IPS DF 19.7 (cell line): ENCODE results near the gene ACHE.
"Not testable (repeated sequence)": the region's sequence is repeated elsewhere in the genome, so short reads cannot be mapped to it uniquely, and the experiment has no call there.

Experiments used
- DNase-seq: peaks from one replicate; pipeline ENCODE4 v3.0.0-alpha.2; 2013; ENCODE audit warnings: low read depth, low spot score

The ACHE gene

DNA sequence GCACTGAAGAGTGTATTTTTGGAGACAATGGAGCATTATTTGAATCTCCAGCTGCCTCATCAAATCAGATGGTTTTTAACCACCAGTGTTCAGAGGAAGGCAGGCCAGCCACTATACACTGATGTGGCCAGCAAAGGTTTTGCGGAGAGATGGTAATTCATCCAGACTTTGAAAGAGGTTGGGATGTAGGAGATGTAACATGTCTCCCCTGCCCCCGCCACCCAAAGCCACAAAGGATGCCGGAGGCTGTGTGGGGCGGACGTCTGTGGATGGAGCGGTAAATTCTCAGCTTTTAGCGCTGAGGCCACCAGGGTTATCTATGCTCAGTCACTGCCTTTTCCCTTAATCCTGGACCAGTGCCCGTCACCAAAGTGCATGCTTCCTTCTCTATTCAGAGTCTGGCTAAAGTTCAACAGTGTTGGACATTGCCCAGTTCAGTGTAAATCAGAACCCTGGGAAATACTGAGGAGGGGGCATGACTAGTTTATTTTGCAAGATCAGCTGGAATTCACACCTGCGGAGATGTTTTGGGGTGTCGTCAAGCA, 32.2 kb downstream of the ACHE start:
- DNase-seq, result no peak

DNA sequence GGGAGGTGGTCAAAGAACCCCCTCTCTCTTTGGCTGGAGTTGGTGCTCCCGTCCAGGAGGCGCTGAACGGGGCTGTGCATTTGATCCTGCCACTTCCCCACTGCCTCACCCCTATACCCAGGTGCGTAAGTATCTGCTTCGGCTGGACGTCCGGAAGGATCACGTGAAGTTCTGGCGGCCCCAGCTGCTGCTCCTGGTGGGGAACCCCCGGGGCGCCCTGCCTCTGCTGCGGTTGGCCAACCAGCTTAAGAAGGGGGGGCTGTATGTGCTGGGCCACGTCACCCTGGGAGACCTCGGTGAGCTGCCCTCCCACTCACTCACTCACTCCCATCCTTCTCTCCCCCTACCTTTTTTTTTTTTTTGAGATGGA, 34.1 kb downstream of the ACHE start:
- DNase-seq, result no peak

DNA sequence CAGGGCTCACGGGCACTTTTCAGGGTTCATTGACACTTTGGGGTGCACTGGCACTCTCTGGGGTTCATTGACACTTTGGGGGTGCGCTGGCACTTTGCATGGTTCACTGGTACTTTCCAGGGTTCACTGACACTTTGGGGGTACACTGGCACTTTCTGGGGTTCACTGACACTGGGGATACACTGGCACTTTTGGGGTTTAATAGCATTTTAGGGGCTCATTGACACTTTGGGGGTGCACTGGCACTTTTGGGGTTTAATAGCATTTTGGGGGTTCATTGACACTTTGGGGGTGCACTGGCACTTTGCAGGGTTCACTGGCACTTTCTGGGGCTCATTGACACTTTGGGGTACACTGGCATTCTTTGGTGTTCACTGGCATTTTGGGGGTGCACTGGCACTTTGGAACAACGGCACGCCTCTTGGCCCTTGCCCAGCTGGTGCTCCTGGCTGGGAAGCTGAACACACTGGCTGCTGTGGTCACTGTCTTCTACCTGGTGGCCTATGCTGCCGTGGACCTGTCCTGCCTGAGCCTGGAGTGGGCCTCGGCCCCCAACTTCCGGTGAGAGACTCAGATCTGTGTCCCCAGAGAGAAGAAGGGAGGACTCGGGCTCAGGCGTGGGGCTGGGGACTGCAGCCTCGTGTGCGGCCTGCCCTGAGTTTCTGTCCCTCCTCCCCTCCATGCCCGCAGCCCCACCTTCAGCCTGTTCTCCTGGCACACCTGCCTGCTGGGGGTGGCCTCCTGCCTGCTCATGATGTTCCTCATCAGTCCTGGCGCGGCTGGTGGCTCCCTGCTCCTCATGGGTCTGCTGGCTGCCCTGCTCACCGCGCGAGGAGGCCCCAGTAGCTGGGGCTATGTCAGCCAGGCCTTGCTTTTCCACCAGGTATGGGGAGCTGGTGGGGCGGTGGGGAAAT, 34.7 kb downstream of the ACHE start:
- no peak for DNase-seq

DNA sequence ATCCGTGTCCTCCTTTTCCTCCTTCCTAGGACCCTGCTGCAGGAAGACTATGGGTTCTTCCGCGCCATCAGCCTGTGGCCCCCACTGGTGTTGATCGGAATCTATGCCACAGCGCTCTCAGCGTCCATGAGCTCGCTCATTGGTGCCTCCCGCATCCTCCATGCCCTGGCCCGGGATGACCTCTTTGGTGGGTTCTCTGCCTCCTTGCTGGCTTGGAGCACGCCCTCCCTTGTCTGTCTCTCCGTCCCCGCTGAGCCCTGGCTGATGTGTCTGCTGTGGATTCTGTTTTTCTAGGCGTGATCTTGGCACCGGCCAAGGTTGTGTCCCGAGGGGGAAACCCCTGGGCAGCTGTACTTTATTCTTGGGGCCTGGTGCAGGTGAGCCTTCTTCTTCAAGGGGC, 35.8 kb downstream of the ACHE start:
- no peak for DNase-seq

DNA sequence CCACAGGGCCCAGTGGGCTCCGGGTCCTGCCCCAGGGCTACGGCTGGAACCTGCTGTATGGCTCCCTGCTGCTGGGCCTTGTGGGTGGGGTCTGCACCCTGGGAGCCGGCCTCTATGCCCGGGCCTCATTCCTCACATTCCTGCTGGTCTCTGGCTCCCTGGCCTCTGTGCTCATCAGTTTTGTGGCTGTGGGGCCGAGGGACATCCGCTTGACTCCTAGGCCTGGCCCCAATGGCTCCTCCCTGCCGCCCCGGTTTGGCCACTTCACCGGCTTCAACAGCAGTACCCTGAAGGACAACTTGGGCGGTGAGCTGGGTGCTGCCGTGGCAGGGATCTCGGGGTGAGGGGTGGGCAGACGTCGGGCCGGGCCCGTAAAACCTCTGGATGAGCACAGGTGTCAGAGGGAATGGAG, 38.8 kb downstream of the ACHE start:
- no peak for DNase-seq

DNA sequence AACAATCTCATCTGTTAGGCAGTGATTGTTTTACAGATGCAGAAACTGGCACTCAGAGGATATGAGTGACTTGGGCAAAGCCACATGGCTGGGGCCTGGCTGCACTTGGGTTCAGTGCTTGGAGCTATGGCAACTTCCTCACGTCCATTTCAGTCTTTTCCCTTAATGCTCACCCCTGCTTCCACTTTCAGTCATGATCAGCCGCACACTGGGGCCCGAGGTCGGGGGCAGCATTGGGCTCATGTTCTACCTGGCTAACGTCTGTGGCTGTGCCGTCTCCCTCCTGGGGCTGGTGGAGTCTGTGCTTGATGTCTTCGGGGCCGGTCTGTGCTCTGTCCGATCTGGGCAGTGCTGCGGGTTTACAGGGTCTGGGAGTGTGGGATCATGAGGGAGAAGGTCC, 40.2 kb downstream of the ACHE start:
- DNase-seq, result no peak

DNA sequence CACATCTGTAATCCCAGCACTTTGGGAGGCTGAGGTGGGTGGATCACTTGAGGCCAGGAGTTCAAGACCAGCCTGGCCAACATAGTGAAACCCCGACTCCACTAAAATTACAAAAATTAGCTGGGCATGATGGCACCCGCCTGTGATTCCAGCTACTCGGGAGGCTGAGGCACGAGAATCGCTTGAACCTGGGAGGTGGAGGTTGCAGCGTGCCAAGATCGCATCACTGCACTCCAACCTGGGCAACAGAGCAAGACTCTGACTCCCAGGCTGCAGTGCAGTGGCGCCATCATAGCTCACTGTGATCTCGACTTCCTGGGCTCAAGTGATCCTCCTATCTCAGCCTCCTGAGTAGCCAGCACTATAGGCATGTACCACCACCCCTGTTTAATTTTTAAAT, 40.8 kb downstream of the ACHE start:
- not testable (repeated sequence) for DNase-seq

DNA sequence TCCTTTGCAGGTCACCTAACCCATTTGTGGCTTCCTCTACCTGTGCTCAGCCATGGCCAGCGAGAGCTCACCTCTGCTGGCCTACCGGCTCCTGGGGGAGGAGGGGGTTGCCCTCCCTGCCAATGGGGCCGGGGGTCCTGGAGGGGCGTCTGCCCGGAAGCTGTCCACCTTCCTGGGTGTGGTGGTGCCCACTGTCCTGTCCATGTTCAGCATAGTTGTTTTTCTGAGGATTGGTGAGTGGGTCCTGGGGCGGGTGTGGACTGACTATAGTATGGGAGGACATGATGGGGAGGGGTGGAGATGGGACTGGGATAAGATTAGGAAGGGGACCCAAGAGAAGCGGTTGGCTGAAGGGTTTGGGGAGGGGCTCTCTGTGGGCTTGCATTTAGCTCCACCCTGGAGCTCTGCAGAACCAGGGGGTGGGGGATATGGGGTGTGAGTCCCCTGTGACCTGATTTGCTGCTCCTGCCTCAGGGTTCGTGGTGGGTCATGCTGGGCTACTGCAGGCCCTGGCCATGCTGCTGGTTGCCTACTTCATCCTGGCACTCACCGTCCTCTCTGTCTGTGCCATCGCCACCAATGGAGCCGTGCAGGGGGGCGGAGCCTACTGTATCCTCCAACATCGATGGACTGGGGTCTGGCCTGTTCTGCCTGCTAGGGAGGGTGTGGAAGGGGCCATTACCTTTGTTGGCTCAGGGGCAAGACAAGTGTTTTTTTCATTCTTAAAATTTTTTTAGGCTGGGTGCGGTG, 41.4 kb downstream of the ACHE start:
- no peak for DNase-seq

DNA sequence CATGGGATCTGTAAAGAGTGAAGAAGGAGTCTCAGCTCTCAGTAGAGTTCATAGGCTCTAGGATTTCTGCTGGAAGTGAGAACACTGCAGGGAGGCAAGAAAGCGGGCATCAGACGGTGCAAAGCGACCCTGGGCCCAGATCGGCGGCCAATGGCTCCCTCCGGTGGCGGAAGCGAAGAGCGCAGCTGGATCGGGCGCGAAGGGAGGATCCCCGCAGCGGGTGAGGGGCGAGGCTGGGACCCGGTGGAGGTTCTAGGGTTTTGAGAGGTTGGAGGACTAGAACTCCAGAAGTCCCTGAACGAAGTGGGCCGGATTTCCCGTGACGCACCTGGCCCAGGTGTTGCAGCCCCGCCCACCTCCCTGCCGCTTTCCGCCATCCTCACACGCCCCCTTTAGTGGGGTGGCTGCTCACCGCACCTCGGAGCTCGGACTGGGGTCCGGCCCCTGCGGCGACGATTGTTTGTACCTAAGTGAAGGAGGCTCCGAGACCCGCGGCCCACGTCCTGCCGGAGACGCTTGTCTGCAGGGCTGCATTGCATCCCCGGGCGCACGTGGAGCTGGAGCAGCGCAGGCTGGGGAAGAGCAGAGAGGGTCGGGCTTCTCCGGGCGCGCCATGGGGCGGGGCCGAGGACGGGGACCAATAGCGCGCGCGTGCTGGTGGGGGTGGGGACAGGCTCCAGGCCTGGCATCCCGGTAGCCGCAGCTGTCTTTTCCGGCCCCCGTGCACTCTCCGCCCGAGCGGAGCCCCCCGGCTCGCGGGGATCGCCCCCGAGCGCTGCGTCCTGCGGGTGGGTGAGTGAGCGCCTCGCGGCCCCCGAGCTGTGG, 43.4 kb downstream of the ACHE start, which contains the start of gene SLC12A9:
Gene SLC12A9 (plus strand): TSS at position 666 of the 825 bp plus-strand sequence. CDS start 1,485 bp downstream, outside the sequence.
- DNase-seq, result no peak

DNA sequence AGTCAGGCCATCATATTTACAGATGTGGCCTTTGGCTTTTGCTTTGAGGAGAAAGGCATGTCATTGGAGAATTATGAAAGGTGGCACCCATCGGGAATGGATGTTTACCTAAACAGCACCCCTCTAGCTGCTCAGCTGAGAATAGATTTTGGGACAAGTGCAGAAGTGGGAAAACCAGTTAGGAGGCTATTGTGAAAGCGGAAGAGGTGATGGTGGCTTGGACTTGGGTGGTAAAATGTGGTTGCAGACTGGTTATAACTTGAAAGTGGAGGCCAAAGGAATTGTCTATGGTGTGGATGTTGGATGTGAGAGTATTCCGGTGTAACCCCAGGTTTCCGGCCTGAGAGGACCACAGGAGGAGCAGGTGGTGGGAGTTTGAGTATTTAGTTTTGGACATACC, 48.3 kb downstream of the ACHE start:
- no peak for DNase-seq

DNA sequence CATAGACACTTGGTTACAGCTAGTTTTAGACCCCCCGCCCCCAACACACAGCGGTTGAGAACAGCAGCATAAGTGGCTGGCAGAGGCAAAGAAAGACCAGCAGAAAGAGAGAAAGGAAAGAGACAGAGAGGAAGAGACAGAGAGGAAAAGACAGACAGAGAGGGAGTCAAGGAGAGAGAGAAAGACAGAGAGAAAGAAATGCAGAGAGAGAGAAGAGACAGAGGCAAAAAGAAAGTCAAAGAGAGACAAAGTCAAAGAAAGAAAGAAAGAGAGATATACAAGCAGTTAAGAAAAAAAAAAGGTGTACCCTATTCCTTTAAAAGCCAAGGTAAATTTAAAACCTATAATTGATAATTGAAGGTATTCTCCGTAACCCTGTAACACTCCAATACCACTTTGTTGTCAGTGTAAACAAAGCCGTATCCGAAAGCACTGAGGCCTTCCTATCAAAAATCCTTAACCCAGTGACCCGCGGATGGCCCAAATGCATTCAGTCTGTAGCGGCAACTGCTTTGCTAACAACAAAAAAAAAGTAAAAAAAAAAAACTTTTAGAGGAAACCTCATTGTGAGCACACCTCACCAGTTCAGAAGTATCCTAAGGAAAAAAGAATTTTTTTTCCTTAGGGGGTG, 55.1 kb downstream of the ACHE start:
- DNase-seq, result no peak
